ENCODE data around the gene ARMC6. TPM values are rescaled to one million over a fixed set of nuclear protein-coding genes. Genes with fewer than 3 reads are reported as not detected.
A peak's percentile ranks its signal among the peaks of the same experiment; 100 is the strongest.

The ARMC6 gene
- total RNA-seq, 1 experiment from 2014 or later = 51.4 TPM

- TF ChIP-seq POLR2AphosphoS5 (IDR thresholded peaks at IDR 0.05; ENCODE audit: low read depth, low read length) (no peak), TCF7L2 (IDR thresholded peaks at IDR 0.05; ENCODE audit: low read depth, low read length) (no peak)
- DNase-seq (ENCODE audit: low read depth, low spot score) (no peak), ATAC-seq (peak; percentile 52; the same call in 1 of the 2 replicates)
- in situ Hi-C loops (cut with HindIII; ENCODE audit: low pct_unique_long_range_greater_than_20kb, low sequenced_read_pairs) = no loop called here
- Histone ChIP-seq H3K4me1 (ENCODE audit: control insufficient read depth, insufficient read depth, low read length) (no peaks in the 10 kb centered on the region; the same call in 1 of the 2 replicates), H3K27ac (ENCODE audit: low read length) (no peak overlapping the region), H3K4me3 (ENCODE audit: low read depth in 2 of 2, low read length in 2 of 2) (no peak overlapping the region), H3K36me3 (ENCODE audit: control insufficient read depth, insufficient read depth, low read length) (no peaks in the 10 kb centered on the region), H3K27me3 (ENCODE audit: control insufficient read depth, insufficient read depth, low read length) (no peaks in the 10 kb centered on the region), H3K9me3 (ENCODE audit: control insufficient read depth, insufficient read depth, low read depth, low read length) (no peaks in the 10 kb centered on the region)
- ChIA-PET POLR2A (no interaction called here), CTCF (no interaction called here)
- BruUV-seq (replicated peaks) = no TSS peak
- intact Hi-C loops (cut with micrococcal nuclease; ENCODE audit: unreplicated experiment) = no loop called here
Measured at GRCh38 chr19:19040417-19040816, 7.0 kb downstream of the ARMC6 start.

GRCh38 chr19:19042732-19043280, 9.4 kb downstream of the ARMC6 start:
- Histone ChIP-seq H3K27me3 (ENCODE audit: control insufficient read depth, insufficient read depth, low read length) (no peaks in the 10 kb centered on the region), H3K4me3 (ENCODE audit: low read depth in 2 of 2, low read length in 2 of 2) (no peak overlapping the region), H3K9me3 (ENCODE audit: control insufficient read depth, insufficient read depth, low read depth, low read length) (no peaks in the 10 kb centered on the region), H3K4me1 (ENCODE audit: control insufficient read depth, insufficient read depth, low read length) (no peaks in the 10 kb centered on the region; the same call in 1 of the 2 replicates), H3K36me3 (ENCODE audit: control insufficient read depth, insufficient read depth, low read length) (no peaks in the 10 kb centered on the region), H3K27ac (ENCODE audit: low read length) (no peak overlapping the region)
- BruUV-seq (replicated peaks) = no TSS peak
- no peak; the same call in 1 of the 2 replicates for ATAC-seq
- intact Hi-C loops (cut with micrococcal nuclease; ENCODE audit: unreplicated experiment) (no loop called here), in situ Hi-C loops (cut with HindIII; ENCODE audit: low pct_unique_long_range_greater_than_20kb, low sequenced_read_pairs) (no loop called here)
- TF ChIP-seq TCF7L2 (IDR thresholded peaks at IDR 0.05; ENCODE audit: low read depth, low read length) (no peak), CTCF (IDR thresholded peaks at IDR 0.05) (no peak), SIN3A (IDR thresholded peaks at IDR 0.05; ENCODE audit: borderline replicate concordance, insufficient read depth, low read depth, low read length) (no peak), POLR2AphosphoS5 (IDR thresholded peaks at IDR 0.05; ENCODE audit: low read depth, low read length) (no peak), REST (IDR thresholded peaks at IDR 0.05; ENCODE audit: insufficient read depth in 1 of 2, low read depth in 2 of 2, low read length in 1 of 2) (no peak)
- POLR2A ChIA-PET = no interaction called here
- CTCF ChIA-PET = no interaction called here
- no peak for DNase-seq (ENCODE audit: low read depth, low spot score)

GRCh38 chr19:19043481-19043880, 10.1 kb downstream of the ARMC6 start:
- POLR2A ChIA-PET = no interaction called here

More at GRCh38 chr19:19043481-19043880, 10.1 kb downstream of the ARMC6 start:
- no peaks in the 10 kb centered on the region for H3K36me3 ChIP-seq (ENCODE audit: control insufficient read depth, insufficient read depth, low read length)
- TF ChIP-seq SIN3A (IDR thresholded peaks at IDR 0.05; ENCODE audit: borderline replicate concordance, insufficient read depth, low read depth, low read length) (no peak), TCF7L2 (IDR thresholded peaks at IDR 0.05; ENCODE audit: low read depth, low read length) (no peak), REST (IDR thresholded peaks at IDR 0.05; ENCODE audit: insufficient read depth in 1 of 2, low read depth in 2 of 2, low read length in 1 of 2) (no peak), CTCF (IDR thresholded peaks at IDR 0.05) (no peak), POLR2AphosphoS5 (IDR thresholded peaks at IDR 0.05; ENCODE audit: low read depth, low read length) (no peak)
- in situ Hi-C loops (cut with HindIII; ENCODE audit: low pct_unique_long_range_greater_than_20kb, low sequenced_read_pairs) (no loop called here), intact Hi-C loops (cut with micrococcal nuclease; ENCODE audit: unreplicated experiment) (no loop called here)
- no peak overlapping the region for H3K27ac ChIP-seq (ENCODE audit: low read length)
- no peak overlapping the region for H3K4me3 ChIP-seq (ENCODE audit: low read depth in 2 of 2, low read length in 2 of 2)
- no peak for DNase-seq (ENCODE audit: low read depth, low spot score)
- no TSS peak for BruUV-seq (replicated peaks)
- no peaks in the 10 kb centered on the region for H3K9me3 ChIP-seq (ENCODE audit: control insufficient read depth, insufficient read depth, low read depth, low read length)
- no peaks in the 10 kb centered on the region for H3K27me3 ChIP-seq (ENCODE audit: control insufficient read depth, insufficient read depth, low read length)
- H3K4me1 ChIP-seq (ENCODE audit: control insufficient read depth, insufficient read depth, low read length) = no peaks in the 10 kb centered on the region; the same call in 1 of the 2 replicates
- CTCF ChIA-PET = no interaction called here
- ATAC-seq = no peak
